PC-3 (cell line): ENCODE measurements around the gene SELENOW. TPM values are rescaled to one million over a fixed set of nuclear protein-coding genes. Genes with fewer than 3 reads are reported as not detected.
"Not testable (repeated sequence)": the region's sequence is repeated elsewhere in the genome, so short reads cannot be mapped to it uniquely, and the experiment has no call there.

ENCODE experiments used
- ATAC-seq: fragments of 200-7000 bp; cut with Tn5 transposase; 2 replicates; pipeline ENCODE4 v1.9.1; 2020; ENCODE audit warnings: mild to moderate bottlenecking, moderate library complexity
- BruUV-seq: library from RNA; stranded (reverse); fragments of 400-500 nt; replicated peaks from 2 replicates; lab custom pipeline; 2021; lab: Mats Ljungman, UMichigan
- CTCF ChIA-PET: fragments of 300-600 bp; sonication (Branson Sonifier 250); formaldehyde crosslinking; loops from one replicate; lab custom pipeline; 2022; ENCODE audit warnings: antibody characterized with exemption; lab: Charles Lee
- POLR2A ChIA-PET: fragments of 300-600 bp; sonication (Branson Sonifier 250); formaldehyde crosslinking; loops from one replicate; lab custom pipeline; 2022; ENCODE audit warnings: antibody characterized with exemption; ENCODE audit not compliant: unreplicated experiment; lab: Charles Lee
- DNase-seq: peaks from one replicate; pipeline ENCODE4 v3.0.0-alpha.2; 2015
- H2AFZ ChIP-seq: fragments of 300-600 bp; sonication (generic); 2 replicates; pipeline ENCODE4 v1.6.0; 2016; ENCODE audit warnings: antibody characterized with exemption, low read length
- H3F3A ChIP-seq: fragments of 300-600 bp; sonication (generic); one replicate; pipeline ENCODE4 v1.6.0; 2017; ENCODE audit warnings: antibody characterized with exemption, low read length, control low read depth, mild to moderate bottlenecking; ENCODE audit not compliant: unreplicated experiment
- H3K27ac ChIP-seq: fragments of 300-600 bp; sonication (generic); 2 replicates; pipeline ENCODE4 v1.5.1; 2016; ENCODE audit warnings: mild to moderate bottlenecking, low read length
- H3K27me3 ChIP-seq: fragments of 300-600 bp; sonication (generic); 2 replicates; pipeline ENCODE4 v1.6.1; 2016; ENCODE audit warnings: low read length, mixed read lengths
- H3K36me3 ChIP-seq: fragments of 300-600 bp; sonication (generic); 2 replicates; pipeline ENCODE4 v1.6.1; 2016; ENCODE audit warnings: low read depth, mixed run types, low read length, mixed read lengths
- H3K4me1 ChIP-seq: fragments of 300-600 bp; sonication (generic); 2 replicates; pipeline ENCODE4 v1.5.1; 2016; ENCODE audit warnings: low read length; ENCODE audit not compliant: insufficient read depth
- H3K4me2 ChIP-seq: fragments of 300-600 bp; sonication (generic); 2 replicates; pipeline ENCODE4 v1.6.0; 2016; ENCODE audit warnings: low read length
- H3K4me3 ChIP-seq: fragments of 300-600 bp; sonication (generic); 2 replicates; pipeline ENCODE4 v1.5.1; 2016; ENCODE audit warnings: mild to moderate bottlenecking, low read length, mixed read lengths
- H3K79me2 ChIP-seq: fragments of 300-600 bp; sonication (generic); 2 replicates; pipeline ENCODE4 v1.6.1; 2017; ENCODE audit warnings: low read length, mixed read lengths
- H3K9ac ChIP-seq: fragments of 300-600 bp; sonication (generic); 2 replicates; pipeline ENCODE4 v1.6.0; 2016; ENCODE audit warnings: mild to moderate bottlenecking, low read length
- H3K9me2 ChIP-seq: fragments of 300-600 bp; sonication (generic); replicated peaks from 2 replicates; pipeline ENCODE4 v1.6.1; 2016; ENCODE audit warnings: mixed run types, low read length, mixed read lengths
- H3K9me3 ChIP-seq: fragments of 300-600 bp; sonication (generic); 2 replicates; pipeline ENCODE4 v1.6.1; 2016; ENCODE audit warnings: low read length, mixed read lengths
- H4K20me1 ChIP-seq: fragments of 300-600 bp; sonication (generic); 2 replicates; pipeline ENCODE4 v1.6.1; 2016; ENCODE audit warnings: low read length, mixed read lengths
- EZH2 ChIP-seq: fragments of 300-600 bp; sonication (generic); IDR thresholded peaks from one replicate; pipeline ENCODE4 v1.6.1; 2017; ENCODE audit warnings: antibody characterized with exemption, mild to moderate bottlenecking, low read length; ENCODE audit not compliant: unreplicated experiment
- EZH2phosphoT487 ChIP-seq: fragments of 300-600 bp; sonication (generic); IDR thresholded peaks from 2 replicates; pipeline ENCODE4 v1.6.1; 2018; ENCODE audit warnings: mild to moderate bottlenecking, antibody characterized with exemption, low read length, borderline replicate concordance
- intact Hi-C: fragments of 100-400 bp; cut with micrococcal nuclease; formaldehyde crosslinking; loops from 2 replicates; pipeline ENCODE4 v1.9.0; 2023
- total RNA-seq: library from RNA; depleted of rRNA; stranded (reverse); fragments of >200 nt; gene quantifications from 2 replicates; pipeline ENCODE4 v1.2.3, GENCODE V29; 2014
- TF ChIP-seq, protein P1 (sequence below): fragments of 300-600 bp; sonication (generic); conservative IDR thresholded peaks from 2 replicates; pipeline ENCODE4 v1.5.1; 2017; ENCODE audit warnings: antibody characterized with exemption, low read depth, mild to moderate bottlenecking, low read length

SELENOW gene
- total RNA-seq, 1 experiment from 2014 or later, result 278 TPM

DNA sequence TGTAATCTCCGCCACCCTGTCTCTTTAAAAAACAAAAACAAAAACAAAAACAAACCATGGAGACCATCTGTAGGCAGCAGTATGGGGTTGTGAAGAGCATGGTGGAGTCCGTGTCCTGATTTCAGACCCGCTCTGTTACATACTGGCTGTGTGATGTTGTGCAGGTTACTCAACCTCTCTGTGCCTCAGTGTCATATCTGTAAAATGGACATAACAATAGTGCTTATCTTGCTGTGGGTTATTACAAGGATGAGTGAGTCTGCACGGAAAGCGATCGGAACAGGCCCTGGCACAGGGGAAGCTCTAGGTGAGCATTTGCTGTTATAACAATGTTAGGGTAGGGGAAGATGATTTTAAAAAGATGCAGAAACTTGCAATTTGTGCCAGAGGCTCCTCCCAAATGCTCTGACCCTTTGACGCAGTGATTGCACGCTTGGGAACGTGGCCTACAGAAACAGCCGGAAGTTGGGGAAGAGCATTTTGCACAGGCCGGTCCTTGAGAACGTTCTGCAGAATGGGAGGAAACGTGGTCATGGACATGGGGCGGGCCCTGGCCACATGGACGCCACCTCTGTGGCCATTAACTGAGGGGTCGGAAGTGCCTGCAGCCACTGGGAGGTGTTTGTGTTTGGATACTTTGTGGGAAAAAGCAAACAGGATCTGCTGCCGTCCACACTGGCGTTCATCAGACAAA, 15.7 kb upstream of the SELENOW start:
- H3K4me3 ChIP-seq, result no peak overlapping the region
- no peaks in the 10 kb centered on the region for H3K9me2 ChIP-seq
- no peaks in the 10 kb centered on the region for H3K79me2 ChIP-seq
- TF ChIP-seq EZH2 (no peak), EZH2phosphoT487 (no peak)
- TF ChIP-seq, protein P1, sequence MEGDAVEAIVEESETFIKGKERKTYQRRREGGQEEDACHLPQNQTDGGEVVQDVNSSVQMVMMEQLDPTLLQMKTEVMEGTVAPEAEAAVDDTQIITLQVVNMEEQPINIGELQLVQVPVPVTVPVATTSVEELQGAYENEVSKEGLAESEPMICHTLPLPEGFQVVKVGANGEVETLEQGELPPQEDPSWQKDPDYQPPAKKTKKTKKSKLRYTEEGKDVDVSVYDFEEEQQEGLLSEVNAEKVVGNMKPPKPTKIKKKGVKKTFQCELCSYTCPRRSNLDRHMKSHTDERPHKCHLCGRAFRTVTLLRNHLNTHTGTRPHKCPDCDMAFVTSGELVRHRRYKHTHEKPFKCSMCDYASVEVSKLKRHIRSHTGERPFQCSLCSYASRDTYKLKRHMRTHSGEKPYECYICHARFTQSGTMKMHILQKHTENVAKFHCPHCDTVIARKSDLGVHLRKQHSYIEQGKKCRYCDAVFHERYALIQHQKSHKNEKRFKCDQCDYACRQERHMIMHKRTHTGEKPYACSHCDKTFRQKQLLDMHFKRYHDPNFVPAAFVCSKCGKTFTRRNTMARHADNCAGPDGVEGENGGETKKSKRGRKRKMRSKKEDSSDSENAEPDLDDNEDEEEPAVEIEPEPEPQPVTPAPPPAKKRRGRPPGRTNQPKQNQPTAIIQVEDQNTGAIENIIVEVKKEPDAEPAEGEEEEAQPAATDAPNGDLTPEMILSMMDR, result no peak
- POLR2A ChIA-PET, result no interaction called here
- H3K9me3 ChIP-seq, result no peaks in the 10 kb centered on the region
- no peak overlapping the region for H3K9ac ChIP-seq
- CTCF ChIA-PET, result no interaction called here
- DNase-seq, result no peak
- H4K20me1 ChIP-seq, result no peaks in the 10 kb centered on the region
- H3K27me3 ChIP-seq, result no peaks in the 10 kb centered on the region
- no peak overlapping the region for H3K27ac ChIP-seq
- no TSS peak for BruUV-seq
- no peaks in the 10 kb centered on the region for H3K4me1 ChIP-seq
- no peaks in the 10 kb centered on the region for H3F3A ChIP-seq
- intact Hi-C loops, result no loop called here
- H3K36me3 ChIP-seq, result 0 out of 2 replicates have a peak, but pooled peaks cover under 1% of the 10 kb centered on the region
- no peak for ATAC-seq
- H3K4me2 ChIP-seq, result no peak overlapping the region
- H2AFZ ChIP-seq, result no peak overlapping the region

DNA sequence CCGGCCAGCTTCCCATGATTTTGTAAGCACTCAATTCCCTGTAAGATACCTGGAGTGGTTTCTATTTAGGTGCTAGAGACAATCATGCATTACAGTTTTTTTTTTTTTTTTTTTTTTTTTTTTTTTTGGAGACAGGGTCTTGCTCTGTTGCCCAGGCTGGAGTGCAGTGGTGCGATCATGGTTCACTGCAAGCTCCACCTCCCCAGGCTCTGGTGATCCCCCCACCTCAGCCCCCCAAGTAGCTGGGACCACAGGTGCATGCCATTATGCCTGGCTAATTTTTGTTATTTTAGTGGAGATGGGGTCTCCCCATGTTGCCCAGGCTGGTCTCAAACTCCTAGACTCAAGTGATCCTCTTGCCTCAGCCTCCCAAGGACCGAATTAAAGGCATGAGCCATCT, 13.8 kb upstream of the SELENOW start:
- H3K9me3 ChIP-seq, CTCF ChIA-PET, H3K79me2 ChIP-seq, DNase-seq, H3K4me2 ChIP-seq, H3K27me3 ChIP-seq, H3K4me3 ChIP-seq, H3K9me2 ChIP-seq, BruUV-seq, intact Hi-C loops, H2AFZ ChIP-seq, H4K20me1 ChIP-seq, H3K36me3 ChIP-seq, H3K4me1 ChIP-seq, POLR2A ChIA-PET, H3F3A ChIP-seq, ATAC-seq, H3K9ac ChIP-seq, H3K27ac ChIP-seq: not testable (repeated sequence)

DNA sequence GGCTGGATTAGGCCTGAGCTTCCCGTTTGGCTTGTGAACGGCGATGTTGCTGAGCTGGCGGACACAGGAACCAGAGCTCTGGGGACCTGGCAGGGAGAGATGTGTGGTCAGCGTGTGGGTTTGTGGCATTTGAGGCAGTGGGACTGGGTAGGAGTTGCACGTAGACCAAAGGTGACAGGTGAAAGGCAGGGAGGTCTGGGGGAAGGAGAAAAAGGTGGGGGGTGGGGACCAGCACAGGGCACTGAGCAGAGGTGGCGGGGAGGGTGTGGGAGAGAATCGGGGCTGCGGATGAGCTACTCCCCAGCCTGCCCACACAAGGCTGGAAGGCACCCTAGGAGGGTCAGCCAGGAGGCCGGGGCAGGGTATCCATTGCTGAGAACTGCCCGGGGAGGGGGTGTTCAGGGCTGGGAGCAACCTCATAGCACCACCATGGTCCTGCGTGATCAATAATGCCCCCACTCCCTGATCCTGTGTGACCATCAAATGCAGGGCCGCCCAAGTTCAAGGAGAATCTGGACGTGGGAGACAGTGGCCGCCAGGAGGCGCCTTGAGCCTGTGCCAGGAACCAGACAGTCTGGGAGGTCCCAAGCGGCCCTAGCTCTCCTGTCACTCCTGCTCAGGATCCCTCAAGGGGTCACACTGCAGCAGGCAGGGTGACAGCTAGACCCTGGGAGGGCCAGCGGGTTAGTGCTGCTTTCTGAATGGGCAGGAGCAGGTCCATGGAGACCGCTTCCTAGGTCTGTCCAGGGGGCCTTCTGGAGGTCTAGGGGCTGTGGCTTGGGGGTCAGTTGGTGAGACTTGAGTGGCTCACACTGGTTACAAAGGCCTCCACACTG, 12.8 kb upstream of the SELENOW start:
- ATAC-seq (peak; percentile 69), DNase-seq (peak; percentile 43)
- Histone ChIP-seq H3K79me2 (no peaks in the 10 kb centered on the region), H3K9ac (no peak overlapping the region), H2AFZ (no peak overlapping the region), H3K27ac (no peak overlapping the region), H3K4me2 (no peak overlapping the region), H3K36me3 (no peaks in the 10 kb centered on the region), H3F3A (no peaks in the 10 kb centered on the region), H3K27me3 (no peaks in the 10 kb centered on the region), H3K4me3 (no peak overlapping the region), H3K4me1 (no peaks in the 10 kb centered on the region), H3K9me2 (no peaks in the 10 kb centered on the region), H4K20me1 (no peaks in the 10 kb centered on the region), H3K9me3 (no peaks in the 10 kb centered on the region)
- no TSS peak for BruUV-seq
- intact Hi-C loops, result loop anchor here (1.0 kb wide), 1 partner anchor 23 kb away; no protein-coding TSS in a partner anchor
- CTCF ChIA-PET, result interaction anchor here (0.7 kb wide), 1 partner anchor 21 kb away, joined by 11 read pairs; no protein-coding TSS in a partner anchor
- POLR2A ChIA-PET, result no interaction called here
- TF ChIP-seq EZH2phosphoT487, result no peak
- TF ChIP-seq, protein P1, result peak; percentile 75
- no peak for TF ChIP-seq EZH2
